Activated T-cell treated with anti-CD3 and anti-CD28 coated beads for 4 hours (primary cell): ENCODE data around the gene CCL7.

Source experiments
- DNase-seq: peaks from one replicate; pipeline ENCODE4 v3.0.0-alpha.2; 2020

CCL7 gene

GRCh38 chr17:34291721-34292348 lies 21.8 kb downstream of the CCL7 start:
- DNase-seq = no peak

GRCh38 chr17:34299027-34299426 lies 29.0 kb downstream of the CCL7 start:
- no peak for DNase-seq

- DNase-seq = no peak
Observed at GRCh38 chr17:34299956-34300577, 30.0 kb downstream of the CCL7 start.

GRCh38 chr17:34300652-34301370 lies 30.8 kb downstream of the CCL7 start:
- DNase-seq = no peak

GRCh38 chr17:34301986-34302385 lies 32.0 kb downstream of the CCL7 start:
- DNase-seq = no peak

GRCh38 chr17:34302636-34303035 lies 32.6 kb downstream of the CCL7 start:
- DNase-seq = no peak

GRCh38 chr17:34303606-34304005 lies 33.6 kb downstream of the CCL7 start:
- no peak for DNase-seq

GRCh38 chr17:34305061-34305460 lies 35.0 kb downstream of the CCL7 start:
- no peak for DNase-seq

GRCh38 chr17:34305606-34306005 lies 35.6 kb downstream of the CCL7 start:
- no peak for DNase-seq

GRCh38 chr17:34306466-34306865 lies 36.4 kb downstream of the CCL7 start:
- no peak for DNase-seq

- DNase-seq = no peak
Observed at GRCh38 chr17:34307110-34307509, 37.1 kb downstream of the CCL7 start.

GRCh38 chr17:34308371-34308770 lies 38.4 kb downstream of the CCL7 start:
- no peak for DNase-seq

- DNase-seq = no peak
Observed at GRCh38 chr17:34311291-34311690, 41.3 kb downstream of the CCL7 start.

- no peak for DNase-seq
Observed at GRCh38 chr17:34312080-34312479, 42.1 kb downstream of the CCL7 start.

GRCh38 chr17:34313164-34313563 lies 43.1 kb downstream of the CCL7 start:
- no peak for DNase-seq

GRCh38 chr17:34314279-34314678 lies 44.3 kb downstream of the CCL7 start:
- DNase-seq = no peak

GRCh38 chr17:34318474-34318873 lies 48.5 kb downstream of the CCL7 start:
- no peak for DNase-seq

GRCh38 chr17:34319039-34319483 lies 49.0 kb downstream of the CCL7 start, which contains the start of gene CCL8:
Gene CCL8, plus strand, starts transcription at chr17:34319435. Its CDS starts 67 bp downstream, at chr17:34319502.
- no peak for DNase-seq
